Measurements from ENCODE around the gene SOX6.
A peak's percentile ranks its signal among the peaks of the same experiment; 100 is the strongest.

The SOX6 gene

GRCh38 chr11:16186680-16187079 is 169.7 kb downstream of the SOX6 start:
- no peak for DNase-seq (ENCODE audit: low spot score)

GRCh38 chr11:16185042-16185441 is 171.3 kb downstream of the SOX6 start:
- DNase-seq (ENCODE audit: low spot score) = no peak

GRCh38 chr11:16184588-16184987 is 171.8 kb downstream of the SOX6 start:
- DNase-seq (ENCODE audit: low spot score) = peak; percentile 63

GRCh38 chr11:16182553-16182952 is 173.8 kb downstream of the SOX6 start:
- no peak for DNase-seq (ENCODE audit: low spot score)

- DNase-seq (ENCODE audit: low spot score) = no peak
Observed at GRCh38 chr11:16180868-16181267, 175.5 kb downstream of the SOX6 start.

- no peak for DNase-seq (ENCODE audit: low spot score)
Observed at GRCh38 chr11:16179676-16180075, 176.7 kb downstream of the SOX6 start.

- no peak for DNase-seq (ENCODE audit: low spot score)
Observed at GRCh38 chr11:16178273-16178672, 178.1 kb downstream of the SOX6 start.

- DNase-seq (ENCODE audit: low spot score) = no peak
Observed at GRCh38 chr11:16177688-16178087, 178.7 kb downstream of the SOX6 start.

GRCh38 chr11:16173798-16174197 is 182.5 kb downstream of the SOX6 start:
- no peak for DNase-seq (ENCODE audit: low spot score)

GRCh38 chr11:16171882-16172281 is 184.5 kb downstream of the SOX6 start:
- no peak for DNase-seq (ENCODE audit: low spot score)

- DNase-seq (ENCODE audit: low spot score) = no peak
Observed at GRCh38 chr11:16169956-16170847, 186.1 kb downstream of the SOX6 start.

GRCh38 chr11:16169541-16169940 is 186.8 kb downstream of the SOX6 start:
- DNase-seq (ENCODE audit: low spot score) = no peak

- no peak for DNase-seq (ENCODE audit: low spot score)
Observed at GRCh38 chr11:16167706-16168487, 188.4 kb downstream of the SOX6 start.

- no peak for DNase-seq (ENCODE audit: low spot score)
Observed at GRCh38 chr11:16166571-16166970, 189.8 kb downstream of the SOX6 start.

GRCh38 chr11:16160146-16160545 is 196.2 kb downstream of the SOX6 start:
- no peak for DNase-seq (ENCODE audit: low spot score)

- no peak for DNase-seq (ENCODE audit: low spot score)
Observed at GRCh38 chr11:16158426-16158994, 197.8 kb downstream of the SOX6 start.

- no peak for DNase-seq (ENCODE audit: low spot score)
Observed at GRCh38 chr11:16157327-16157726, 199.0 kb downstream of the SOX6 start.

- no peak for DNase-seq (ENCODE audit: low spot score)
Observed at GRCh38 chr11:16155448-16155847, 200.9 kb downstream of the SOX6 start.

- DNase-seq (ENCODE audit: low spot score) = no peak
Observed at GRCh38 chr11:16154715-16155396, 201.5 kb downstream of the SOX6 start.

GRCh38 chr11:16153951-16154350 is 202.4 kb downstream of the SOX6 start:
- DNase-seq (ENCODE audit: low spot score) = no peak

GRCh38 chr11:16151138-16151537 is 205.2 kb downstream of the SOX6 start:
- DNase-seq (ENCODE audit: low spot score) = no peak

GRCh38 chr11:16149476-16149875 is 206.9 kb downstream of the SOX6 start:
- DNase-seq (ENCODE audit: low spot score) = no peak

Data from RKO (cell line).